GM19043 (cell line): ENCODE results near the gene SLC9A1.
"Not testable (repeated sequence)": the region's sequence is repeated elsewhere in the genome, so short reads cannot be mapped to it uniquely, and the experiment has no call there.

Source experiments
- ATAC-seq: cut with Tn5 transposase; IDR thresholded peaks from one replicate; pipeline ENCODE4 v1.9.1; 2021; ENCODE audit warnings: low read depth; ENCODE audit not compliant: unreplicated experiment

SLC9A1 gene

DNA sequence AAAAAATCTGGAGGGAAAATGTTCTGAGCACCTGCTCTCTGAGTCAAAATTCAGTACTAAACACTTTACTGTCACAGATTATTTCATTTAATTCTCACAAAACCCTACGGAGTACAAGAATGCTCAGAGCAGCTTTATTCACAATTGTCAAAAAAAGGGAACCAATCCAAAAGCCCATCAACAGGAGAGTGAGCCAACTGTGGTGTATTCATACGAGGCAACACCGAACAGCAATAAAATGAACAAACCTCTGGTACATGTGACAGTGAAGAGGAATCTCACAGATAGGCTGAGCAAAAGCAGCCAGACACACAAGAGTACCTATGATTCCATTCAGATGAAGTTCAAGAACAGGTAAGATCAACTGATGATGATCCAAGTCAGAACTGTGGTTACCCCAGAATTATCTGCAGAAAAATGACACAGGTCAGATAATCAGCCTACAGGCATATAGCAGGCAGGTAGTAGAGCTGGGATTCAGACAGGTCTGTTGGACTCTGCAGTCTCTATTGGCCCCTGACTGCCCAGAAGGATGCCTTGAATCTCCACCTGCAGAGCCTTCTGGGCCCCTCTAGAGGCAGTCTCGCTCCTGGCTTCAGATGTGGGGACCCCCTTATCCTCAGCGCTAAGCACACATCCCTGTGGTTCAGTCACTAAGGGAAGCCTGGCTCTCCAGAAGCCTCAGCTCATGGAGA, 19.2 kb downstream of the SLC9A1 start:
- no peak for ATAC-seq

DNA sequence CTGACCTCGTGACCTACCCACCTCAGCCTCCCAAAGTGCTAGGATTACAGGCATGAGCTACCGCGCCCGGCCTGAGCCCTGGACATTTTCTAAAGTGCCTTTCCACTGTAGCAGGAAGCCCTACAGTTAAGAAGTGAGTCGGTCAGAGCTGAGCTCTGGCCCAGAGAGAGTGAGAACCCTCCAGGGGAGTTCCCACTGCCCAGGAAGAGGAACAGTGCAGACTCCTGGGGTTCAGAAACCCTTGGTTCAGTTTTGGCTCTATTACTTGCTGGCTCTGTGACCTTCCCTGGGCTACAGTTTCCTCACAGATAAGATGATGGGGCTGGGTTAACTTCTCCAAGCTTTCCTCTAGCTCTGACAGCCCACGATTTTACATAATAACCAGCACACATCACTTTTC, 20.9 kb downstream of the SLC9A1 start:
- peak; percentile 73 for ATAC-seq

- no peak for ATAC-seq
Measured at GRCh38 chr1:27133158-27133557, 21.8 kb downstream of the SLC9A1 start.

- no peak for ATAC-seq
Measured at GRCh38 chr1:27132624-27133023, 22.3 kb downstream of the SLC9A1 start.

DNA sequence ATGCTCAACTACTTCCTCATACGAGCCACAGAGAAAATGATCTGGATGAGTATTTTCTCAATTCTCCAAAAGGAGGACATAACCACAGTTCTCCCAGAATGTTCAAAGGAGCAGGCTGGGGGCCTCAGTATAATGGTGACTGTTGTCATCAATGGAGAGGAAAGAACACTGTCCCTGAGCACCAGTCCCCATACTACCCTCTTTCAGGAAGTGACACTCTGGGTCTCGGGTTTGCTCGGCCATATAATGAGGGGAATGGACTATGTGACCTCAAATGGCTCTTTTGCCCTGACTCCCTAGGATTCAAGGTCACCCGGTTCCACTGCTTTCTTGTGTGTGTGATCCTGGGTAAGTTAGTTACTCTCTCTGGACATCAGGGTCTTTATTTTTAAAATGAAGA, 22.8 kb downstream of the SLC9A1 start:
- ATAC-seq: no peak

DNA sequence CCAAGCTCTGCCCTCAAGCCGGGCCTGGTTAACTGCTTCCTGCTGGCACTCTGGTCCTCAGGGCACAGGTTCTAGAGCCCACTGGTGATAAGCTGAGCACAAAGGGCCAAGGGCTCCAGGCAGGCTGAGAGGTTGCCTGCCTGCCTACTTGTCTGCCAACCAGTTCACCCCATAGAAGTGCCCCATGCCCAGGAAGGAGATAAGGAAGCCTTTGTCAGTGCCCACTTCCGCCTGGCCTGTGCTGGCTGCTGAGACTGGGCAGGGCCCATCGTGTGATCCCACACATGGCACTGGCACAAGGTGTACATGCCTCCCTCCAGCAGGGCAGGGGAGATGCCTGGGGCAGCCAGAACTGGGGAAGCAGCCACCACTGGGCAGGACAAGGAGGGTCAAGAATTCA, 24.1 kb downstream of the SLC9A1 start:
- ATAC-seq: no peak

- no peak for ATAC-seq
Measured at GRCh38 chr1:27129225-27129624, 25.7 kb downstream of the SLC9A1 start.

- ATAC-seq: no peak
Measured at GRCh38 chr1:27127419-27127818, 27.5 kb downstream of the SLC9A1 start.

GRCh38 chr1:27126391-27126790, 28.5 kb downstream of the SLC9A1 start:
- no peak for ATAC-seq

- ATAC-seq: not testable (repeated sequence)
Measured at GRCh38 chr1:27125125-27125524, 29.8 kb downstream of the SLC9A1 start.

DNA sequence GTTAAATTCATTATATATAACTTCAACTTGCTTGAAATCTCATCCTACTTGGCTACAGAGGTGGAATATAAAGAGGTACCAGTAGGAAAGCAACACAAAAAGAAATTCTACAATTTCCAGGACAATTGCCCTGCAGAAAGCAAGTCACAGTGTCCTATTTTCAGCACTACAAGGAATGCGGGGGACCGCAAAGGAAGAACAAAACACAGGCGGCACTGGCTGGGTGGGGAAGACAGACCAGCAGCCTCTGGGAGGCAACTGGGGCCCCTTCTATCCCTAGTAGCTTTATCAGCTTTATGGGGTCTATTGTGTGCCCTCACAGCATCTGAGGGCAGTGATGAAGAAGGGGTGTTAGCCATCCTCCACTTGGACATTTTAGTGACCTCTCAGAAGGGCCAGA, 30.5 kb downstream of the SLC9A1 start:
- ATAC-seq: no peak

DNA sequence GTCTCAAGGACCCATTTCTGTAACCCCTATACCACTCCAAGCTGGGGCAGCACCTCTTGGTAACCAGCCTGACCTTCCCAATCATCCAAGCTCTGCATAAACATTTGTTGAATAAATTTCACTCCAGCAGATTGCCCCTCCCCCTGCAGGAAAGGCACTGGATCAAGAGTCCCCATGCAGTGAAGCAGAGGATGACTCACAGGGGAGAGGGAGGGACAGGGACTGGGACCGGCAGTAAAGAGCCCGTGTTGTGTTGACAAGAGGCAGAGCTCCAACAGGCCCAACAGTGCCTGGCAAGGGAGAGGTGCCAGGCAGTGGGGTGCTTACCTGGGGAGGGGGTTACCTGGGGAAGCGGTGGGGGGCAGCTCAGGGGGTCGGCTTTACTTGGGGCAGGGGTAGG, 32.3 kb downstream of the SLC9A1 start:
- no peak for ATAC-seq

- ATAC-seq: no peak
Measured at GRCh38 chr1:27120854-27121253, 34.1 kb downstream of the SLC9A1 start.

- no peak for ATAC-seq
Measured at GRCh38 chr1:27118440-27118689, 36.6 kb downstream of the SLC9A1 start.

- ATAC-seq: no peak
Measured at GRCh38 chr1:27117733-27118439, 37.0 kb downstream of the SLC9A1 start.

DNA sequence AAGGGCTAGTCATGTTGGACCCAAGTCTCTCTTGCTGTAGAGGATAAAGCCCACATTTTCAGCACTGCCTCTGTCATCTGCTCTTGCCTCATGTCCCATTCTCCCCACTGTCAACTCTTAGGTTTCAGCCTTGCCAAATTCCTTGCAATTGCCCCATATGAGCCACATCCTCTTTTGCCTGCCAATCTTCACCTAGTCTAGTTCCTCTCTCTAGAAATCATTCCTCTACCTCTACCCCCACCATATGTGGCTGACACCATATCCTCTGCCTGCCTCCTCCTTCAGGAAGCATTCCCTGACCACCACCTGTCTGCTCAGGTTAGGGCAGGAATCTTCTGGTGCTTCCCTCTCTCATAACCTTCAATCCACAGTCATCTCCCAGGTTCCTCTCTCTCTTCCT, 38.2 kb downstream of the SLC9A1 start:
- no peak for ATAC-seq

DNA sequence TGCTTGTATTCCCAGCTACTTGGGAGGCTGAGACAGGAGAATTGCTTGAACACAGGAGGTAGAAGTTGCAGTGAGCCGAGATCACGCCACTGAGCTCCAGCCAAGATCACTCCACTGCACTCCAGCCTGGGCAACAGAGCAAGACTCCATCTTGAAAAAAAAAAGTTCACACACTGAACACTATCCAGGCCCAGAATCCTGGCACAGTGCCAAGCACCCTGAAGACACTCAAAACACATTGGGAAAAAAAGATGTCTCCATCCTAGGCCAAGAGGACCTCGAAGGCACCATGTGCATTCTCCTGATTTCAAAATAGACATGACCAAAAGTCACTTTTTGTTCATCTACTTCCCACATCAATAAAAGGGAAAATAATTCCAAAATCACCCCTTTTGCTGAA, 38.7 kb downstream of the SLC9A1 start:
- ATAC-seq: no peak

DNA sequence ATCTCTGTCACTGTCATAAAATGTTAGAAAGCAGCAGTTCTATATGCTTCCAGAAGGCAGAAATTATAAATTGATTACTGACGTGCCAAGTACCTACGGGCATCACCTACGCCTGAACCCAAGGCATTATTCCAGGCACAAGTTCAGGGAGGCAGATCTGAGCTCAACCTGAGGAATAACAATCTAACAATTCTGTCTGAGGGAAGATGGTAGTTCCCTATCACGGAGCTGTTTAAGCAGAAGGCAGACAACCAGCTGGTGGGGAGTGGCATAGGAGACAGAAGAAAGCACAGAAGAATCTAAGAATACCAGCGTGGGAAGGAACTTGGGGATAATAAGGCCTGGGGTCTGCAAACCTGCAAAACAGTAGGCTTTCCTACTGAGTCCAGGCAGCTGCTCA, 40.4 kb downstream of the SLC9A1 start:
- ATAC-seq: no peak

DNA sequence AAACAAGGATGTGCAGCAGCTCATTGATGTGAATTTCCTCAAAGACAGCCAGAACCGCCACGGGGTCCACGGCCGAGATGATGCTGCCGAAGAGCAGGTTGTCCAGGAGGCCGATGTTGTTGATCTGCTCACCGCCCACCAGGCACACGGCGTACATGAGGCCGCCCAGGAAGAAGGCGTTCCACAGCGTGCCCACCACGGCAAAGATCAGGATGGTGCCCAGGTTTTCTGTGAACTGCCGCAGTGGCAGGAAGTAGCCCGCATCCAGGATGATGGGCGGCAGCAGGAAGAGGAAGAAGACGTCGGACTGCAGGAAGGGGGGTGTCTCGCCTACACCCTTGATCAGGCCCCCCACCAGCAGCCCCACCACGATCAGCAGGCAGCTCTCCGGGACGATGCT, 41.1 kb downstream of the SLC9A1 start:
- no peak for ATAC-seq

DNA sequence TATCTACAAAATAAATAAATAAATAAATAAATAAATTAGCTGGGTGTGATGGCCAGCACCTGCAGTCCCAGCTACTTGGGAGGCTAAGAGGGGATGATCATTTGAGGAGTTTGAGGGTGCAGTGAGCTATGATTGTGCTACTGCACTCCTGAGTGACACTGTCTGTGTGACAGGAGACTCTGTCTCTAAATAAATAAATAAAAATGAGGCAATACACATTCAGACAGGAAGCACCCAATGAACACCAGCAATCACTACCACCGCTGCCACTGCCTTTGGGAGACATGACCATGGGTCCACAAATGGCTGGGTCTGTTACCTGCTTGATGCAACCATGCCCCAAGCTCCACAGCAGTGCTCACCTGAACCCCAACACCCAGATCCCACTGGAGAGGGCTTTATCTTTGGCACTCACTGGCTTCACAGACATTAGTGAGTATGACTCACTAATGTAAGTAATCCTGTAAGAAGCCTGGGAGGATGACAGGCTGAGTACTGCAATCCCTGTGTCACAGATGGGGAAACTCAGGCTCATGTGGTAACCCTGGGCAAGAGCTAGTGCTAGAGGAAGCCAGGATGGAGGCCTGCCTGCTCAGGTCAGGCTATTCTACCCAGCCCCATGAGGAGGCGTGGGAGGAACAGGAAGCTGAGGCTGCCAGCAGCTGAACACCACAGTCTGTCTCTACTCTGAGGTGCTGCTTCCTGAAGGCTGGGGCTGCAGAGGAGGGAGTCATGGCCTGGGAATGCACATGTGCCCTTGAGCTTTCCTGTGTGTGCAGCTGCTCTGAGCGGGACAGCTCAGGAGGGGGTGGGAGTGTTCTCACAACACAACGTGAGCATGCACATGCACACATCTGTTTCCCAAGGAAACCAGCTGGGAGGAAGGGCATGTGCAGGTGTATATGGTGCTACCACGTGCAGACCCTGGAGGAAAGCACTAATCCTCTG, 43.0 kb downstream of the SLC9A1 start:
- peak; percentile 91 for ATAC-seq

DNA sequence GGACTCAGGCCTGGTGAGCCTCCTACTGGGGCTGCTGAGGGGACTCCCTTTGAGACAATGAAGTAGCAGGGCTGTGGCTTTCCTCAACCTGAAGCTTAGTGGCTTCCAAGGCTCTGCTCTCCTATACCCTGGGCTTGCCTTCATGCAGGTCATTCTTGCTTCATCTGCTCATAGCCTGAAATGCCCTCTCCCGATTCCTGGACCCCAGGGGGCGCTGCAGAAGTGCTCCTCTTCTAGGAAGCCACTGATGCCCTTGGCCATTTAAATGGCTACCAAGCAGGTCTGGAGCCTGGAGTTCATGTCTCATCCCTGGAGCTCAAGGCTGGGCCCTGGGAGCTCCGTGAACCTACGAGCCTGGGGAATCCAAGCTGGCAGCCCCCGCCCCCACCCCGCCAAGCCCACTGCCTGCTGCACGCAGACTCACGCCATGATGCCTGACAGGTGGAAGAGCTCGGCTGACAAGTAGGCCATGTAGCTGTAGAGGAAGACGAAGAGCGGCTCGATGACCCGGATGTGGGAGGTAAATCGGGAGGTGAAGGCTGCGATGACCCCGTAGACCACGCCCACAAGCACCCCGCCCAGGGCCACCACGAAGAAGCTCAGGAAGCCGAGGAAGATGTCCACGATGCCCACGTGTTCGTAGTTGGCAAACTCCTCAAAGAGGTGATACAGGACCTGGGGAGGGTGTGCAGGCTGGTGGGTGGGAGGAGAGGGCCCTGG, 45.7 kb downstream of the SLC9A1 start:
- no peak for ATAC-seq
